HG02759 (cell line): Measurements from ENCODE around the gene ADK.
"Not testable (repeated sequence)": the region's sequence is repeated elsewhere in the genome, so short reads cannot be mapped to it uniquely, and the experiment has no call there.

ENCODE experiments used
- ATAC-seq: cut with Tn5 transposase; IDR thresholded peaks from one replicate; pipeline ENCODE4 v1.9.1; 2021; ENCODE audit warnings: mild to moderate bottlenecking, moderate library complexity; ENCODE audit not compliant: unreplicated experiment

Gene ADK

DNA sequence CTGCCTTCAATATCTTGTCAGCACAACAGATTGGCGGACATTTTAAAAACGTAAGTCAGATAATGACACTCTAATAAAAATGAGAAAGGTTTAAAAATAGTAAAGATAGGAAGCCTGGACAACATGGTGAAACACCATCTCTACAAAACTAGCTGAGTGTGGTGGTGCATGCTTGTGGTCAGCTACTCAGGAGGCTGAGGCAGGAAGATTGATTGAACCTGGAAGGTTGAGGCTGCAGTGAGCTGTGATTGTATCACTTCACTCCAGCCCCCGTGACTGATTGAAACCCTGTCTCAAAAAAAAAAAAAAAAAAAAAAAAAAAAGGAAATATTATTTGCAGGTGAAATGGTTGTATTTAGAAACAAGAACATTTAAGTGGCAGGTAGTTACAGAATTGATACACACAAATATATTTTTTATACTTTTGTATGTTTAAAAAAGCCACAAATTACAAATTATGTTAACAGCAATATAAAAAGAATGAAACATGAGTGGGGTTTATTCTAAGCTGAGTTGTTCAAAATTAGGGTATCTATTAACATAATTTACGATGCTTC lies 141.9 kb downstream of the ADK start:
- ATAC-seq, result no peak

DNA sequence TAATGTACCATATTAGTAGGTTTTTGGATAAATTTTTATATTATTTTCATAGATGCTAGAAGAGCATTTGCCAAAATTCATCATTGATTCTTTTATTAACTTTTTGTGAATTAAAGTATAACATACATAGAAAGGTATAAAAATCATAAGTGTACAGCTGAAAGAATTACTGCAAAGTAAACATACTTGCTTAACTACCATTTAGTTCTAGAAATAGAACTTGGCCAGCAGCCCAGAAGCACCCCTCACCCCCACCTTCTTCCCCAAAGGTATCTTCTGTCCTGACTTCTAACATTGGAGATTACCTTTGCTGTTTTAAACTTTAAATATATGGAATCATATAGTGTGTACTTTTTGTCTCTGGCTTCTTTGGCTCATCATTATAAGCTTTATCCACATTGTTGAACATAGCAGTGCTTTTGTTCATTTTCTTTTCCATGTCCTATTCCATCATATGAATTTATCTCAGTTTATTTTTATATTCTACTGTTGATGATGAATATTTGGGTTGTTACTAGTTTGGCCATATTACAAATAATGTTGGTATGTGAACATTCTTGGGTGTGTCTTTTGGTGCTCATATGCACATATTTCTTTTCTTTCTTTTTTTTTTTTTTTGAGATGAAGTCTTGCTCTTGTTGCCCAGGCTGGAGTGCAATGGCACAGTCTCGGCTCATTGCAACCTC lies 142.8 kb downstream of the ADK start:
- no peak for ATAC-seq

DNA sequence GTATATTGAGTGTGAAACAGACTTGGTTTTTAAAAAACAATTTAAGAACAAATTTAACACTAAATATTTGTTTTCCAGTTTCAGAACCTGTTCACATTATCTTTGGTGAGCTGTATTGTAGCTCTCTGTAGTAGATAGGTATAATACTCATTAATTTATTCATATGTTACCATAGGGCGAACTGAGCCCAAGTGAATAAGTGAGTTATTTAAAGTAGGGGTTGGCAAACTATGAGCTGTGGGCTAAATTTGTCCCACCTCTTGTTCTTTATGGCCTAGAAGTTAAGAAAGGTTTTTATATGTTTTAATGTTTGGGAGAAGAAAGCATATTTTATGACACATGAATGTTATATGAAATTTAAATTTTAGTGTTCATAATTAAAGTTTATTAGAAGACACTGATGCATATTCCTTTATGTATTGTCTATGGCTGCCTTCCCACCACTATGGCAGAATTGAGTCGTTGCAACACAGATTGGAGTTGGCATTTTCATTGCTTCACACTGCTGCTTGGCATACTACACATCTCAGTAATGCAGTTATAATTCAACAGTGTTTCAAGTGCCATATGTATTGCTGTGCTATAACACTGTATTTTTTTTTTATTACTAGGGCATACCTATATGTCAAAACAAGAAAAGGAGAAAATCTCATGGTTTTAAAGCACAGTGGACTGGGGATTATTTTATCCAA lies 146.5 kb downstream of the ADK start:
- ATAC-seq, result no peak

DNA sequence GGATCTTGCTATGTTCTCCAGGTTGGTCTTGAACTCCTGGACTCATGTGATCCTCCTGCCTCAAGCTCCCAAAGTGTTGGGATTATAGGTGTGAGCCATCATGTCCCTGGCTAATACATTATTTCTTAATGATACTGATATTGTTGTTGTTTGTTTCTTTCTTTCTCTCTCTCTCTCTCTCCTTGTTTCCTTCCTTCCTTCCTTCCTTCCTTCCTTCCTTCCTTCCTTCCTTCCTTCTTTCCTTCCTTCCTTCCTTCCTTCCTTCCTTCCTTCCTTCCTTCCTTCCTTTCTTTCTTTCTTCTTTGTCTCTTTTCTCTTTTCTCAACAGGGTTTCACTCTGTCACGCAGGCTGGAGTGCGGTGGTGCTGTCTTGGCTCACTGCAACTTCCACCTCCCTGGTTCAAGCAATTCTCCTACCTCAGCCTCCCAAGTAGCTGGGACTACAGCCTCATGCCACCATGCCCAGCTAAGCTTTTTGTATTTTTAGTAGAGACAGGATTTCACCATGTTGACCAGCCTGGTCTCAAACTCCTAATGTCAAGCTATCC lies 149.1 kb downstream of the ADK start:
- ATAC-seq, result not testable (repeated sequence)

DNA sequence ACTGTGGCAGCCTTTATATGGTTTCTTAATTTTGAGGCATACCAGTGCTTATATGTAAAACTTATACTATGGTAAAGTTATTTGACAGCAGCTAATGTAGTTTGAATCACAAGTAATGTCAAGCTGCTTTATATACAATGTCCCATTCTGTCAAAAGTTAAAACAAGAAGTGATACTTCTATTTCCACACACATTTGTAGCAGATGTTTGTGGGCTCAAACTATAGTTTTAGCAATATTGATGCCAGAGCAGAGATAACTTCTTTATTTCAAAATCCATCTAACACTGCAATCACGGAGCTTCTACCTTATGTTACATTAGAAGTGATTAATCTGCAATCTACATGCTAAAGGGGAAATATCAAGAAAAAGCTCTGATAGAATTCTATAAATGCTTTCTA lies 149.6 kb downstream of the ADK start:
- ATAC-seq, result no peak

DNA sequence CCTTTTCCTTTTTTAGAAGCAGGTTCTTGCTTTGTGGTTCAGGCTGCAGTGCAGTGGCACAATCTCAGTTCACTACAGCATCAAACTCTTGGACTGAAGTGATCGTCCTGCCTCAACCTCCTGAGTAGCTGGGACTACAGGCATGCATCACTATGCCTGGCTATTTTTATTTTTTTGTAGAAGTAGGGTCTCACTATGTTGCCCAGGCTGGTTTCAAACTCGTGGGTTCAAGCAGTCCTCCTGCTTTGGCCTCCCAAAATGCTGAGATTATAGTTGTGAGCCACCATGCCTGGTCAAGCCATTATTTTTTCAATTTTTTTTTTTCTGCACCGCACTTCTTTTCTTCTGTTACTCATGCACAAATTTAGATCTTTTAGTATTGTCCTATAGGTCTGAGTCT lies 154.7 kb downstream of the ADK start:
- no peak for ATAC-seq

DNA sequence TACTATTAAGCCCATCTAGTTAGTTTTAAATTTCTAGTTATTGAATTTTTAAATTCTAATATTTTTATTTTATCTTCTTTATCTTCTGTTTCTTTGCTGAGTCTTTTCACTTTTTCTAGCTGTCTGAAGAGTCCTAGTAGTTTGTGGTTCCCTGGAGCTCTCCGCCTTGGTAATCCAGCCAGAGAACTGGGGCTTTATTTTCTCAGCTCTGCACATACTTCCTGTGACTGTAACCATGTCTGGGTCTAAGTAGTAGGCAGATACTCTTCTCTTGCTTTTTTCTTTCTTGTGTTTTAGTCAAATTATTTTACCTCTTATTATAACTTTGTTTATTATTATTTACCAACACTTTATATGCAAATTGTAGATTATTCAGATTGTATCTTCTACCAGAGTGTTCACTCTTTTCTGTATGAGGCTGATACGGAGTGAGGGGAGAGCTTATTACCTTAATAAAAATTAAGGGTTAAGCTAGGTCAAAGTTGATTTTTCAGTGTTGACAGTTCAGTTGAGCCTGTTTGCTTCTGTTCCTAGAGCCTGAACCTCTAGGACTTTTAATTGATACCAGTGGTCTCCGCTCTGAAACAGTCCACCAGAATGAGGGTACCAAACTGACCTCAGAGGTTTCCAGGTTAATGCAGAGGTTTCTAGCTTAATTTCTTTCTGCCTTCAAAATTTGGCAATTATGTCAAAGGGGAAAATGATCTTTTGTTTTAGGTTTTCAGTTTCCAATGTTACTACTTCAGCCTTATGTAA lies 155.4 kb downstream of the ADK start:
- no peak for ATAC-seq

DNA sequence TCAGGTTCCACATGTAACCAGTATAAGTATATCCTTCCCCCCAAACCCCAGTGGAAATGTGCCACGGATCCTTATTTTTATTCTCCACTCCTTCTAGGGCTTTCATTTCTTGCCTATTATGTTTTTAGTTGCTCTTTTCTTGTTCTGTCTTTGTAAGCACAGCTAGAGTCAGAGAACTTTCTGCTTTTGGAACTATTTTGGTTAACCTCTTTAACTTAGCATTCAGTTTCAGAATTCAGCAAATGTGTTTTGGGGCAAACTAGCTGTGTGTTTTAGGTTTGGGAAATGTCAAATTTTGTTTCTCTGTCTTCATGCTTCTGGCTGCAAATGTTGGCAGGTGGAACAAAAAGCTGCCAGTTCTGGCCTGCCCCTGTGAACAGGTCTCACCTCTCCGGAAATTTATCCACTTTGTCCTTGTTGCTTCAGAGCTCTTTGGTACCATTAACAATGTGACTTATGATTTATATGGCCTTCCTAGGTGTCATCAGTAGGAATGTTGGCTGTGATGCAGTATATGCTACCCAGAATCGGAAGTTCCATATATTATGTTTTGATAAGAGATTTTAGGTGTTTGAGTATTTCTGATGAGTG lies 156.1 kb downstream of the ADK start:
- no peak for ATAC-seq

DNA sequence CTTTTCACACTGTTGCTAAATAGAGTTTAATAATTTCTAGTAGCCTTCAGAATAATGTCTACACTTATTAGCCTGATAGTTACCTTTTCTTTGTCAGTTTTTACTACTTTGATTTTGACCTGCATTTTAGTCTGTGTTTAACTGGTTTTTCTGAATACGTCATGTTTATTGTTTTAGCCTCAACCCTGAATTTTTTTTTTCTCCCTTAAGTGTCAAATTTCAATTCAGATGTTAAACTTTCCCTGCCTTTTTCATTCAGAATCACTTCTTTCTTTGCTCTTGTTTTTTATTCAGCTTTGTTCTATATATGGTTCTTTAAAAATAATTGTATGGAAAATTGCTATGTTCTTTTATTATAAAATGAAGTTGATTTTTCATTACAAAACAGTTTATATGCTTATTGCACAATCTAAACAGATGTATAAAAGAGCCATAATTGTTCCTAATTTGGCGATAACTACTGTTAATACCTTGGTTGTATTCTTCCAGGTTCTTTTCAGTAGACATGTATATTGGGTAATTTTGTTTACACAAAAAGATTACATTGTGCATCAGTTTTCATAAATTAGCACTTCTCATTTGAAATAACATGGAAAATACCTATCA lies 159.7 kb downstream of the ADK start:
- no peak for ATAC-seq

DNA sequence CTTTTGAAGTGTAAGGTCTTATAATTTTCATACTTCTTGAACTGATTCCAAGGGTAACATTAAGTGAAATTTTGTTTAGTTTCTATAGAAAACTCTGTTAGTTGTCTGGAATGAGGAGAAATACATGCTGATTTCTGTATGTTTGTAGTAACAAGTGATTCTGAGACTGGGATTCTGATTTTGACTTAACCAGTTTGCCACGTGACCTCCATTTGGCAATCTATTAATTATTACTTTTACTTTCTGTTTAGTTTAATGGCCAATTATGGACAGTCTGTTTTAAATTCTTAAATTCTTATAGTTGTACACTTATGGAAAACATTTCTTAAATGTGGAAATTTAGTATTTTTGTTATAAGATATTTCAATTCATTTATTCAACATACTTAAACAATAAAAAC lies 163.1 kb downstream of the ADK start:
- no peak for ATAC-seq

DNA sequence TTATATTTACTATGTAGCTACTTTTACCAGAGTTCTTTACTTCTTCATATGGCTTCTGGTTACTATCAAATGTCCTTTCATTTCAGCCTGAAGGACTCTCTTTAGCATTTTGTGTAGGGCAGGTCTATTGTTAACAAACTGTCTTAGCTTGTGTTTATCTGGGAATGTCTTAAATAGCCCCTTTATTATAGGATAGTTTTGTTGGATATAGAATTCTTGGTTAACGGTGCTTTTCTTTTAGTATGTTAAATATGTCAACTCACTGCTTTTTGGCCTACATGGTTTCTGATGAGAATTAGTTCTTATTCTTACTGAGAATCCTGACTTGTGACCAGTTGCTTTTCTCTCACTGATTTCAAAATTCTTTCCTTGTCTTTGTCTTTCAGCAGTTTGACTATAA lies 169.0 kb downstream of the ADK start:
- no peak for ATAC-seq

DNA sequence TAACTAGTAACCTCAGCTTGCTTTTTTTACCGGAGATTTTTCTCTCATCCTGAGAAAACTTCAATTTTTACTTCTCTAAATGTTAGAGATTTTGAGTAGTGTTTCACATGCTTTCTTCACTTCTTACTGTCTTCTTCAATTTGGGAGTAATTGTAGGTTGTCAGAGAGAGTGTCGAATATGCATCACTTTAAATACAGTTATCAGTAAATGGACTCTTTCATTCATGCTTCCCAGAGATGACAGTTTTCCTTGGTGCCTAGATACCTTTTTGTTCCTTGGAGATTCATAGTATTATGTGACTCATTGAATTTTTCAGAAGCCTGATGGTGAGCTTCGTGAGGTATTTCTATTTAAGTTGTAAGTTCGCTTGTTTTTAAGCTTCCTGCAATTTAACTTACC lies 169.7 kb downstream of the ADK start:
- ATAC-seq, result no peak

DNA sequence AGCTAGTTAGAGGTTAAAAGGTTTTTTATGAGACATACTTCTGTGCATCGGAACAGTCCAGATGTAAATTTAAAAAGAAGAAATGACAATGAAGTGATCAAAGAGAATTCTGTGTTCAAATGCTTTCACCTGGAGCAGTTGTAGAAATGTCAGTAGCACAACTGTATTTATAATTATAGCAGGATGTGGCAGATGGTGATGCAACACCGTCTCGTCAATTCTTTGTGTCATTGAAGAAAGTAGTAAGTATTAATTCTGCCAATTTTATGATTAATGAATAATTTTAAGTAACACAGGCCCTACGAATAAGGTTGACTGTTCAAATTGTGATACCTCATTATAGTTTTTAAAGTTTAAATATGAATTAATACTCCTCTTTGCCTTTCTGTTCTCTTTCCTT lies 171.1 kb downstream of the ADK start:
- no peak for ATAC-seq

DNA sequence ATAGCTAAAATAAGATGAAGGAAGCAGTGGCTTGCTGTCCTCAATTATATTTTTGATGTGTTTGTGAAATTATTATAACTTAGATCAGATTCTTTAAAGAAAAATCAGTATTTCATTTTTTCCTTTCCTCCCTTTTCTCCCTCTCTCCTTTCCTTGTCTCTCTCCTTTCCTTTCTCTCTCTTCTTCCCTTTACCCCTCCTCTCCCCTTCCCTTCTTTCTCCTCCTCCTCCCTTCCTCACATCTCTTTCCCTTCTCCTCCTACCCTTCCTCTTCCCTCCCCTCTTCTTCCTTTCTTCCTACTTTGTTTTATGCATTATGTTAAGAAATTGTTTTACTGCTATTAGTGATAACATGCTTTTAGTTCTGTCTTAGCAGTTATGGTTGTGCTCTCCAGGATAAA lies 171.5 kb downstream of the ADK start:
- ATAC-seq, result no peak

DNA sequence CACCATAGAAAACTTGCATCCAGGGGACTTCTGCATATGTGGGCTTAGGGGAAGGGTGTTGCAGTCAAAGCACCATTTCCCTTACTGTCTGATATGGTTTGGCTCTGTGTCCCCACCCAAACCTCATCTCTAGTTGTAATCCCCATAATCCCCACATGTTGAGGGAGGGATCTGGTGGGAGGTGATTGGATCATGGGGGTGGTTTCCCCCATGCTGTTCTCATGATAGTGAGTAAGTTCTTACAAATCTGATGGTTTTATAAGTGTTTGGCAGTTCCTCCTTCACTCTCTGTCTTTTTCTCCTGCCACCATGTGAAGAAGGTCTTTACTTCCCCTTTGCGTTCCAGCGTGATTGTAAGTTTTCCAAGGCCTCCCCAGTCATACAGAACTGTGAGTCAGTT lies 177.4 kb downstream of the ADK start:
- ATAC-seq, result no peak

DNA sequence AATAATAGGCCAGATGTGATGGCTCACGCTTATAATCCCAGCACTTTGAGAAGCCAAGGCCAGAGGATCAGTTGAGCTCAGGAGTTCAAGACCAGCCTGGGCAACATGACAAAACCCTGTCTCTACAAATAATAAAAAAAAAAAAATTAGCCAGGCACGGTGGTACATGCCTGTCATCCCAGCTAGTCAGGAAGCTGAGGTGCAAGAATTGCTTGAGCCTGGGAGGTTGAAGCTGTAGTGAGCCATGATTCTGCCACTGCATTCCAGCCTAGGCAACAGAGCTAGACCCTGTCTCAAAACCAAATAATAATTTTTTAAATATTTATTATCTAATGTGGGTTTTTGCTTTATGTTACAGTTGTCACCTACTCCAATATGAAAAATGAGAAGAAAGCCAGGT lies 178.9 kb downstream of the ADK start:
- ATAC-seq, result no peak

DNA sequence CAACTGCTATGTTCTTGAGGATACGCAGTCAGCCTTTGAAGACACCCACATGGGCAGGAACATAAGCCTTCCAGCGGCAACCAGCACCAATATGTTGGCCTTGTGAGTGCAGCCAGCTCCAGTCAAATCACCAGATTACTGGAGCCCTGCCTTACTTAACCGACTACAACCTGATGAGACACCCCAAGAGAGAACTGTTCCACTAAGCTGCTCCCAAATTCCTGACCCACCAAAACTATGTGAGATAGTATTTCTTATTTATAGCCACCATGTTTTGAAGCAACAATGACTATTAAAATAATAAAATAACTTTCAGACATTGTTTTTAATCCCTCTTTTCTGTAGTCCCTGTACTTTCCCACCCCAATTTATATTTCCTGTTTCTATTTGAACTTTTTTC lies 179.6 kb downstream of the ADK start:
- ATAC-seq, result no peak

DNA sequence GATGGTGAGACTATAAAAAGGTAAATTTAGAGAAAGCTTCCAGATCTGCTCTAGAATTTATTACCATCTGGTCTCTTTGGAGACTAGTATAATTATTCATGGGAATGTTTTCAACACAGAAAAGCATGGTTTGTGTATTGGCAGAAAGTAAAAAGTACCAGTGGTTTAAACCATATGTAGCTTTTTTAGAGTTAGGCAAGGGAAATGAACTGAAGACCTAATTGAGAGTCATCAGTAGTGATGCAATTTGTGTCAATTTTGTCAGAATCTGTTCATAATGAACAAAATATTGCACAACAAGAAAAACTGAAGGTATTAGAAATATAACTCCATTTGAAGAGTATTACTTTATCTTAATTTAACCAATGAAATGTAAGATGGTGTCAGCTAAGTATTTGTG lies 181.4 kb downstream of the ADK start:
- ATAC-seq, result no peak

DNA sequence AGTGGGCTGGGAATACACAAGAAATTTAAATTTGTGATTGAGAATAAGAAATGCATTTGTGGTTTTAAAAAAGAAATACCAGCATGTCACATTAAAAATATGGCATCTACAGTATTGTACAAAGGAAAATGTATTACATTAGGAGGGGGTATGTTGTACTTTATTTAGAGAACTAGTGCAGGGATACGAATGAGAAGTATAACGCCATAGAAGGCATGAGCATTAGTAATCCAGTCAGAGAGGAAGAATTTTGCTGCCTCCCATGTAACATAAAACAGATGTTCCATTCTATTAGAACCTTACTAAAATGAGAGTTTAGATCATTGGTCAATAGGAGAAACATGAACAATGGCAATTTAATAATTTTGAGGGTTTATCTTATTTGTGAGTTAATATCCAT lies 182.2 kb downstream of the ADK start:
- no peak for ATAC-seq

DNA sequence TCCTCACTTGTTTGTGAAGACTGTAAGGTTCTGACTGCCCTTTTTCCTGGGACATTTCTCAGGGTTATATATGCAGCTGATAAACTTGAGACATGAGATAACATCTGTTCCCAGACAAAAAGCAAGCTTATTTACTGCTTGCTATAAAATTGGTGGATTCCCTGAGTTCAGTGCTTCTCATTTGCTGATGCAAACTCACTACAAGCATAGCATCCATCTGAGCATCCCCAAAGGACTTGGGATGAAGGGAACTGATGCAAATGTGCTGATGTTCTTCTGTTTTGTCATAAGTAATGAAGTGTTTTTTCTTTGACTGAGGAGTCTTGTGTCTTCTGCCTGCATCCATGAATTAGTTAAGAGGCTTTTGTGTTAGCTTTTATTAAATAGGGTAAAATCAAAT lies 183.2 kb downstream of the ADK start:
- ATAC-seq, result no peak

DNA sequence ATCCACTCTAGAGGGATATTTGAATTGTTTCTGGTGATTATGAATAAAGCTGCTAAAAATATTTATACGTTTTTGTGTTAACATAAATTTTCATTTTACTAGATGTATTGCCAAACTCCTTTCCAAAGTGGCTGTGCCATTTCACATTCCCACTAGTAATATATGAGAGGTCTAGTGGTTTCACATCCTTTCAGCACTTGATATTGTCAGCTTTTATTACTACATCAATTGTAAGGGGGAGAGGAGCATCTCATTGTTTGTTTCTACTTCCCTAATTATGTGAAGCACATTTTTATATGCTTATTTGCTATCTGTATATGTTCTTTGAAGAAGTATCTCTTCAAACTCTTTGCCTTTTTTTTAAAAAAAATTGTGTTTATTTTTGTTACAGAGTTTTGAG lies 184.5 kb downstream of the ADK start:
- no peak for ATAC-seq
